ENCODE measurements around the gene MYBPC3. TPM values are rescaled to one million over a fixed set of nuclear protein-coding genes. Genes with fewer than 3 reads are reported as not detected.
A peak's percentile ranks its signal among the peaks of the same experiment; 100 is the strongest.

Gene MYBPC3
- total and polyA plus RNA-seq, 10 of the 15 experiments (the other 5 are each of a cell fraction or from before 2014, with no cell fraction given): 0.03 to 0.08 (median 0.03) TPM; not detected in 7

DNA sequence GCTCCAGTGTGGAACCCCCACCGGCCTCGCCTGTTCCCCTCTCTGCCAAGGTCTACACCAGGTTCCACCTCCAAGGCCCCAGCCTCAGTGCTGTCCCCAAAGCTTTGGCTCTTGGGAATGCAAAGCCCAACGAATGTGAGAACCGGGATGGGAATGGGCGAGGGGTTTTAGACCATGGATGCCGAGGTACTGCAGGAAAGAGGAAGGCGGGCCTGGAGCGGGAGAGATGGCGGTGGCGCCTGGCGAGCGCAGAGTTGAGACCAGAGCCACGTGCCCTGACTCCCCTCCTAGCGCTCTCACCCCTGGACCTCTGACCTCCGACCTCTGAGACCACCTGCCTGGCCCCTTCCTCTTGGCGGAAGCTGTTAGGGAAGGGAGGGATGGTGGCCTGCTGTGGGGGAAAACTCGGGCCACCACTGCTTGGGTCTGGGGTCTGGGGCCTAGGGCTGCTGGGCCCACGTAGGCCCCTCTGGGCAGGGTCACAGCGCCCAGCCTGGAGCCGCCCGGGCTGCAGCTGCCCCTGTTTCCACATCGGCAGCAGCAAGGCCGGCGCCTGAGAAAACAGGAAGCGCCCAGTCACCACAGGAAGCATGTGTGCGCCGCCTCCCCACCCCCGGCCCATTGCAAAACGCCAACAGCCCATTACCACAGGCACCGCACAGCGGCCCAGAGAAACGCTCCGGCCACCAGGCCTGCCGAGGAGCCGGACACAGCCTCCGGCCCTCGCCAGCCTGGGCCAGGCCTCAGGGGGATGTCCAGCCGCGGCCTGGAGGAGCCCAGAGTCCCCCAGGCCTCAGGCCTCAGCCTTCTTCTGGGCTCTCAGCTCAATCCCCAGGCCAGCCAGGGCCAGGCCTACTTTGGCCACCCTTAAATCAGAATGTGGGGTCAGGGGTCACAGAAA, 42.1 kb upstream of the MYBPC3 start (continued):
- TF ChIP-seq CHD2 (IDR thresholded peaks at IDR 0.05; ENCODE audit: borderline replicate concordance, low read depth, low read length) (peak; percentile 61; the same call in 1 of the 2 replicates), ZNF207 (IDR thresholded peaks at IDR 0.05; ENCODE audit: borderline replicate concordance) (0 out of 2 replicates have a peak, but pooled peaks have one; percentile 71), FOXK2 (IDR thresholded peaks at IDR 0.05) (peak; percentile 16; the same call in 1 of the 2 replicates), POLR2AphosphoS2 (IDR thresholded peaks at IDR 0.05; ENCODE audit: low read depth, low read length) (0 out of 2 replicates have a peak, but pooled peaks have one; percentile 78), BACH1 (IDR thresholded peaks at IDR 0.05; ENCODE audit: borderline replicate concordance) (no peak; the same call in 1 of the 2 replicates), ZNF217 (IDR thresholded peaks at IDR 0.05) (no peak), CBFB (IDR thresholded peaks at IDR 0.05; ENCODE audit: low read depth) (peak; percentile 74; the same call in 1 of the 2 replicates), MTA3 (IDR thresholded peaks at IDR 0.05; ENCODE audit: borderline replicate concordance, low read length) (no peak), PML (IDR thresholded peaks at IDR 0.05; ENCODE audit: low read length) (no peak; the same call in 1 of the 2 replicates), POLR2AphosphoS5 (IDR thresholded peaks at IDR 0.05; ENCODE audit: low read length) (peak; percentile 72), CHD1 (IDR thresholded peaks at IDR 0.05; ENCODE audit: low read depth, low read length) (no peak; the same call in 1 of the 2 replicates), MLLT1 (IDR thresholded peaks at IDR 0.05) (peak; percentile 51; the same call in 1 of the 2 replicates), PRDM15 (CRISPR knock-in tag; IDR thresholded peaks at IDR 0.05) (no peak), ELK1 (IDR thresholded peaks at IDR 0.05; ENCODE audit: low read depth, low read length) (peak; percentile 49; the same call in 1 of the 2 replicates), SRF (IDR thresholded peaks at IDR 0.05; ENCODE audit: low read depth in 2 of 2, low read length in 2 of 2) (0 out of 4 replicates have a peak, but pooled peaks of 1 of the 2 experiments have one; percentile 18), KLF5 (IDR thresholded peaks at IDR 0.05; ENCODE audit: partially characterized antibody) (peak; percentile 74)
- TF ChIP-seq, protein P1, sequence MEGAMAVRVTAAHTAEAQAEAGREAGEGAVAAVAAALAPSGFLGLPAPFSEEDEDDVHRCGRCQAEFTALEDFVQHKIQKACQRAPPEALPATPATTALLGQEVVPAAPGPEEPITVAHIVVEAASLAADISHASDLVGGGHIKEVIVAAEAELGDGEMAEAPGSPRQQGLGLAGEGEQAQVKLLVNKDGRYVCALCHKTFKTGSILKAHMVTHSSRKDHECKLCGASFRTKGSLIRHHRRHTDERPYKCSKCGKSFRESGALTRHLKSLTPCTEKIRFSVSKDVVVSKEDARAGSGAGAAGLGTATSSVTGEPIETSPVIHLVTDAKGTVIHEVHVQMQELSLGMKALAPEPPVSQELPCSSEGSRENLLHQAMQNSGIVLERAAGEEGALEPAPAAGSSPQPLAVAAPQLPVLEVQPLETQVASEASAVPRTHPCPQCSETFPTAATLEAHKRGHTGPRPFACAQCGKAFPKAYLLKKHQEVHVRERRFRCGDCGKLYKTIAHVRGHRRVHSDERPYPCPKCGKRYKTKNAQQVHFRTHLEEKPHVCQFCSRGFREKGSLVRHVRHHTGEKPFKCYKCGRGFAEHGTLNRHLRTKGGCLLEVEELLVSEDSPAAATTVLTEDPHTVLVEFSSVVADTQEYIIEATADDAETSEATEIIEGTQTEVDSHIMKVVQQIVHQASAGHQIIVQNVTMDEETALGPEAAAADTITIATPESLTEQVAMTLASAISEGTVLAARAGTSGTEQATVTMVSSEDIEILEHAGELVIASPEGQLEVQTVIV (IDR thresholded peaks at IDR 0.05; ENCODE audit: borderline replicate concordance, partially characterized antibody): peak; percentile 24

Measured in GM12878 (cell line).